Brain pericyte (primary cell): ENCODE data around the gene PXMP2.
"Not testable (repeated sequence)": the region's sequence is repeated elsewhere in the genome, so short reads cannot be mapped to it uniquely, and the experiment has no call there.

ENCODE experiments used
- DNase-seq: peaks from one replicate; pipeline ENCODE4 v3.0.0-alpha.2; 2012; ENCODE audit warnings: low read depth, low spot score

Gene PXMP2

DNA sequence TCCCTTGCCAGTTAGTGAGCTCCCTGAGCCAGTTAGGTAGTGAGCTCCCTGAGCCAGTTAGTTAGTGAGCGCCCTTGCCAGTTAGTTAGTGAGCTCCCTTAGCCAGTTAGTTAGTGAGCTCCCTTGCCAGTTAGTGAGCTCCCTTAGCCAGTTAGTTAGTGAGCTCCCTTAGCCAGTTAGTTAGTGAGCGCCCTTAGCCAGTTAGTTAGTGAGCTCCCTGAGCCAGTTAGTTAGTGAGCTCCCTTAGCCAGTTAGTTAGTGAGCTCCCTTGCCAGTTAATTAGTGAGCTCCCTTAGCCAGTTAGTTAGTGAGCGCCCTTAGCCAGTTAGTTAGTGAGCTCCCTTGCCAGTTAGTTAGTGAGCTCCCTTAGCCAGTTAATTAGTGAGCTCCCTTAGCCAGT, 4.6 kb downstream of the PXMP2 start:
- DNase-seq = not testable (repeated sequence)

GRCh38 chr12:132694888-132695287, 7.5 kb downstream of the PXMP2 start:
- not testable (repeated sequence) for DNase-seq

GRCh38 chr12:132695431-132695830, 8.0 kb downstream of the PXMP2 start:
- no peak for DNase-seq

DNA sequence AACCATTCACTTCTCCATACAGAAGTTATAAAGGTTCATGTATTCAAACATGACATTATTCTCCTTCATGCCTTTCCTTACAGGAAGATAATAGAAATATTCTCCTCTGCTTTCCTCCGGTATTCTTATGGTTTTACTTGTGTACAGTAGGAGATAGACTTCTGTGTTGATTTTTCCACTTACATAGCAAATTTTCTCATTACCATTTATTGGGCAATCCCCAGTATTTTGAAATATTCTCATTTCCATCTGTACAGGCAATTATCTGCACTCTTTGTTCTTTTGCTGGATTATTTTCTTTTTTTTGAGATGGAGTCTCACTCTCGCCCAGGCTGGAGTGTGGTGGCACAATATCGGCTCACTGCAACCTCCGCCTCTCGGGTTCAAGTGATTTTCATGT, 11.0 kb downstream of the PXMP2 start:
- DNase-seq = no peak

- no peak for DNase-seq
These were observed 12.9 kb downstream of the PXMP2 start for GRCh38 chr12:132700212-132700822.

- no peak for DNase-seq
These were observed 15.3 kb downstream of the PXMP2 start for GRCh38 chr12:132702640-132703039.

GRCh38 chr12:132703641-132704040, 16.3 kb downstream of the PXMP2 start:
- no peak for DNase-seq

GRCh38 chr12:132707241-132707640, 19.9 kb downstream of the PXMP2 start:
- no peak for DNase-seq

GRCh38 chr12:132708150-132708549, 20.8 kb downstream of the PXMP2 start:
- no peak for DNase-seq

DNA sequence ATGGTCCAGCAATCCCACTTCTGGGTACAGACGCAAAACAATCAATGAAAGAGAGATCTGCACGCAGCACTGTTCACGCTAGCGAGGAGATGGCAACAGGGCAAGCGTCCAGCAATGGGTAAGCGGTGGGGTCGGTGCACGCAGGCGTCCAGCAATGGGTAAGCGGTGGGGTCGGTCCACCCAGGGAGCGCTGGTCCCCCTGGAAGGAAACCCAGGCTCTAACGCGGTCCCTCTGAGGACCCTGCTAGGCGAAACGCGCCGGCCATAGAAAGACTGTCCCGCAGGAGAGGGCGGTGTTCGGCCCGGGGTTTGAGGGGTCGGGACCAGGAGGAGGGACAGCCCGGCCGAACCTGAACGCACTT, 22.6 kb downstream of the PXMP2 start:
- DNase-seq = no peak

GRCh38 chr12:132710405-132711079, 23.2 kb downstream of the PXMP2 start, which contains the start of gene PGAM5:
TSS of gene PGAM5 (plus strand) at chr12:132710842. CDS start at chr12:132710877, 35 bp downstream.
- DNase-seq = no peak

DNA sequence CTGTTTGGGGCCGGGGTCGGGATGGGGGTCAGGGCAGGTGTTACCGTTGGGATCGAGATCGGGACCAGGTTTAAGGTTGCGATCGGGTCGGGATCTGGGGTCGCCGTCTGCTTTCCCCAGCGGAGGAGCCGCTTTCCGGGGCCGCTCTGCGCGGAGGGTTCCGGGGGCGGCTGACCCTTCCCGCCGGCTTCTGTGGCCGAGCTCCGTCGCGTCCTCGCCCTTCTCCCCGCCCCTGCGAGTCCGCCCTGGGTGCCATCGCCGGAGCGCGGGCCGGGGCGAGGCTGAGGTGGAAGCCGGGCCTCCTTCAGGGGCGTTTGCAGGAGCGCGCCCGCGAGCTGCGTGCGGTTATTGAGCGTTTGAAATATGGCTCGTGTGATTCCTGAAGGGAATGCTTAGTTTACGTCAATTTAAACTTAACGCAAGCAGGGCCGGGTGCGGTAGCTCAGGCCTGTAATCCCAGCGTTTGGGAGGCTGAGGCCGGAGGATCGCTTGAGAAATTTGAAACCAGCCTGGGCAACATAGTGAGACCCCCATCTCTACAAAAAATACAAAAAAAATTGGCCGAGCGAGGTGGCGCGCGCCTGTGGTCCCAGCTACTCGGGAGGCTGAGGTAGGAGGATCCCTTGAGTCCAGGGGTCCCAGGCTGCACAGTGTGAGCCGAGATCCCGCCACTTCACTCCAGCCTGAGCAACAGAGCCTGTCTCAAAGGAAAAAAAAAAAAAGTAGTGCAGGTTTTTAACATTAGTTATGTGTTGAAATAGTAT, 23.9 kb downstream of the PXMP2 start:
- no peak for DNase-seq

- no peak for DNase-seq
These were observed 25.7 kb downstream of the PXMP2 start for GRCh38 chr12:132713123-132713522.

DNA sequence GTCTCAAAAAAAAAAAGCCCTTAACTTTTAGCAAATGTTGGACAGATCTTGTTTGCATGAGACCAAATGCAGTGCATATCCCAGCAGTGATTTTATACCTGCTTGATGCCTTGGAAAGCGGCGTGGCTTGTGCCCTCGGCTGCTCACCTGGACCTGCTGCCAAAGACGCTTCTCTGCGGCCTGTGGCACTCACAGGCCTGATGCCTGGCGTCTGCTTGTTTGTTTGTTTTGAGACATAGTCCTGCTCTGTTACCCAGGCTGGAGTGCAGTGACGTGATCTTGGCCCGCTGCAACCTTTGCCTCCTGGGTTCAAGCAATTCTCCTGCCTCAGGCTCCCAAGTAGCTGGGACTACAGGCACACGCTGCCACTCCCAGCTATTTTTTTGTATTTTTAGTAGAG, 28.5 kb downstream of the PXMP2 start:
- no peak for DNase-seq

DNA sequence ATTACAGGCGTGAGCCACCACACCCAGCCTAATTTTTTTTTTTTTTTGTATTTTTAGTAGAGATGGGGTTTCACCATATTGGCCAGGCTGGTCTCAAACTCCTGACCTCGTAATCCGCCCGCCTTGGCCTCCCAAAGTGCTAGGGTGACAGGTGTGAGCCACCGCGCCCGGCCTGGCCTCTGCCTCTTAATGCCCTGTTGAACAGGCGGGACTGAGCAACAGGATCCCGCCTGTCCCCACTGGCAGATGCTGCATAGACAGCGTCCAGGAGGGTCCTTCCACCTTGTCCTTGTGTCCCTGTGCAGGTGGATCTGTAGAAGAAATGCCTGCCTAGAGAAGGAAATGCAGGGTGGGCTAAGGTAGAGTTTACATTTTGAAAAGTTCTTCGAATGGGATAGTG, 29.0 kb downstream of the PXMP2 start:
- no peak for DNase-seq

DNA sequence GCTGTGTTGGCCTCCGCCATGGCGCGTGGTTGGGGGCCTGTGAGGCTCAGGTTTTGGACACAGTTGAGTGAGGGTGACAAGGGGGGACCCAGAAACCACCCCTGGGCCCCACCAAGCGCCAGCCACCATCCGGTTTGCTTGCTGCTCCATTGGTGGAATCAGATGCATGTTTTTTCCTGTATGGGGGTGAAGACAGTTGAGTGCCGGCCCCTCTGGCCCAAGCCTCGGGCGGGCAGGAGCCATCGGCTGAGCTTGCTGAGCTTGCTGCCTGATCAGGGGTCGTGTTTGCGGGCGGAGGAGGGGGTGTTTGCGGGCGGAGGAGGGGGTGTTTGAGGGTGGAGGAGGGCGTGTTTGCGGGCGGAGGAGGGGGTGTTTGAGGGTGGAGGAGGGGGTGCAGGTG, 29.6 kb downstream of the PXMP2 start:
- no peak for DNase-seq

DNA sequence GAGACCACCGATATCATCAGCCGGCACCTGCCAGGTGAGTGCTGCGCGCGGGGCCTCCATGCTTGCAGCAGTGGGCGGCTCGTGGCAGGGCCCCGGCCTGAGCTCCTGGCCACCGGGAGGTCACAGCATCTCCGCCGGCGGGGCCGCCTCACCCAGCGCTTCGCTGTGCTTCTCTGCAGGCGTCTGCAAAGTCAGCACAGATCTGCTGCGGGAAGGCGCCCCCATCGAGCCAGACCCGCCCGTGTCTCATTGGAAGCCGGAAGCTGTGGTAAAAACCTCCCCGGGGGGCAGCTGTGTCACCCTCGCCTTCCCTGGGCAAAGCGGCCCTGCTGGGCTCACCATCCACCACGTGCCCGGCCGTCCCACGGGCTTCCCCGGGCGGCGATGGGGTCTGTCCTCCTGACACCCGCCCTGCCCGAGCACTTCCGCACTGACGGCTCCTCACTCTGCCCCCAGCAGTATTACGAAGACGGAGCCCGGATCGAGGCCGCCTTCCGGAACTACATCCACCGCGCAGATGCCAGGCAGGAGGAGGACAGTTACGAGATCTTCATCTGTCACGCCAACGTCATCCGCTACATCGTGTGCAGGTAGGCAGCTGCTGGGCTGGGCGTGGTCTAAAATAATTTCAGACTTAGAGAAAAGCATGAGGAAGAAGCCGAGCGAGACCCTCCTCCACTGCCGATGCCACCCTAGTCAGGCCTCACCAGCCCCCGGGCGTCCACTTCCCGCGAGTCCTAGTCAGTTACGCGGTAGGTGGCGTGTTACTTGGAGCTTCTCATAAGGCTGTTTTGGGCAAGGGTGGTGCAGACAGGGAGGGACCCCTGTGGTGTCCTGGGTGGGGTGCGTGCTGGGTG, 30.4 kb downstream of the PXMP2 start:
- no peak for DNase-seq

DNA sequence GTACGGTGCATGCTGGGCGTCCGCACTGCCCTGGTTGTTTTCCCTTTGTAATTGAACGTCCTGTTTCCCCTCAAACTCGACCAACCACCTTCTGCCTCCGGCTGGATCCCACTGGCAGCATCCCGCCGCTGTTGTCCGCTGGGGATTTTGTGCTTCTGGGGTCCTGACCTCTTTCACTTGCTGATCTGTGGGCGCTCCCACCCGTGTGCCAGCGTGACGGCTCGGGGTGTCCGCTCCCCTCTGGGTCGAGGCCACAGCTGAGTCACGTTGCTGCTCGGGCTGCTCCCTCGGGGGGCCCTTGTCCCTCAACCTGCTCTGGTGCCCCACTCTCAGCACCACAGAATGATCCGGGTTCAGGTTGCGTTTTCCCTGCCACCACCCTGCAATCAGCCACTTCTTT, 31.3 kb downstream of the PXMP2 start:
- DNase-seq = no peak

- no peak for DNase-seq
These were observed 32.0 kb downstream of the PXMP2 start for GRCh38 chr12:132719141-132719953.

DNA sequence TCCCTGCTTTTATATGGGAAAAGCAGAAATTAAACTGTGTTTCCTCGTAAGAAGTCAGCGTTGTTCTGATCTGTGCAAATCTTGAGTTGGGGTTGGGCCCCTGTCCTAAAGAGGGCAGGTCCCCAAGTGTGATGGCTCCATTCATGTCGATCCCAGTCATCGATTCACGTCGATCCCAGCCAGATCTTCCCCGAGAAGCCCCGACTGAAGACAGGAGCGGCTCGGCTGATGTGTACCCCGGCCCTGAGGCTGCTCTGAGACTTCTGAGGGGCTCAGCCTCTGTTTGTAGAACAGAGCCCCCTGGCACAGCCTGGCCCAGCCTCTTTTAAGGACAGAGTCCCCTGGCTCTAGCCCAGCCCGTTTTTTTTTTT, 32.6 kb downstream of the PXMP2 start:
- DNase-seq = no peak
